ENCODE measurements around the gene NSMCE3.

DNA sequence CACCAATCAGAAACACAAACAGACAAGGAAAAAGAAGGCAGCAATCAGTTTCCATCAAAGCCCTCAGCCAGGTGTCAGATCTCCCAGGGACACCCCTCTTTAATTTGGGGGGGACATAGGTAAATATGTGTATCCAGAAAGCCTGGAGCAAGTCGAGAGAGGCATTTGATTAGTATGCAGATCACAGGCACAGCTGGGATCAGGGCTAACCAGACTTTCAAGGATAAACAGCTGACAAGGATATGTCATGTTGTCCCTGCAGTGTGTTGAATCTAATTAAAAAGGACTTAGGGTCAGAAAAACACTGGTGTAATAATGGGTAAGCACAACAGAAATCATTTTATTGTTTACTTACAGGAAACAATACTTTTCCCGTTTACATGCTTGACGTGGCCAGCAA, 30.2 kb downstream of the NSMCE3 start:
- TF ChIP-seq EZH2 (IDR thresholded peaks at IDR 0.05) (no peak), POLR2AphosphoS5 (IDR thresholded peaks at IDR 0.05; ENCODE audit: borderline replicate concordance, low read depth, low read length) (no peak), FOXP2 (optimal IDR thresholded peaks at IDR 0.05; ENCODE audit: control extremely low read depth, extremely low read length, insufficient read depth) (no peak)

All from SK-N-MC (cell line).